Endothelial cell of umbilical vein (primary cell): ENCODE data around the gene C9orf78. TPM values are rescaled to one million over a fixed set of nuclear protein-coding genes. Genes with fewer than 3 reads are reported as not detected.

Experiments used
- BruUV-seq: library from RNA; stranded (reverse); fragments of 400-500 nt; replicated peaks from 2 replicates; lab custom pipeline; 2021; lab: Mats Ljungman, UMichigan
- CTCF ChIA-PET: fragments of 300-600, 350-600 bp; sonication (Branson Sonifier 250); formaldehyde crosslinking; loops from one replicate; lab custom pipeline; 2021; ENCODE audit warnings: antibody characterized with exemption, inconsistent platforms; lab: Charles Lee
- POLR2A ChIA-PET: fragments of 300-600, 350-600 bp; sonication (Branson Sonifier 250); formaldehyde crosslinking; loops from one replicate; lab custom pipeline; 2021; ENCODE audit warnings: antibody characterized with exemption, inconsistent platforms; lab: Charles Lee
- DNase-seq: peaks from one replicate; pipeline ENCODE4 v3.0.0-alpha.2; 2011; ENCODE audit warnings: low read depth, low spot score
- FAIRE-seq: peaks from 2 replicates; lab custom pipeline; 2011; peaks lifted over from hg19 to GRCh38; lab: Jason Lieb, UNC
- H2AFZ ChIP-seq: 2 replicates; pipeline ENCODE4 v1.6.0; 2012; ENCODE audit warnings: low read depth, low read length, control low read depth, inconsistent platforms
- H3K27ac ChIP-seq: 2 replicates; pipeline ENCODE4 v1.5.1; 2011; ENCODE audit warnings: low read depth, mild to moderate bottlenecking, control low read depth, low read length, moderate library complexity; ENCODE audit not compliant: insufficient read depth
- H3K27me3 ChIP-seq, 2 experiments: 2 replicates each; pipeline versions ENCODE4 v1.6.0 to v1.6.1; 2011; ENCODE audit warnings: low read length in 2 of 2, mixed read lengths in 1 of 2; ENCODE audit not compliant: control insufficient read depth in 2 of 2, insufficient read depth in 2 of 2
- H3K36me3 ChIP-seq, 2 experiments: 2 replicates in 1 of 2; 3 replicates in 1 of 2; pipeline ENCODE4 v1.5.1; 2011; ENCODE audit warnings: low read length in 2 of 2, mild to moderate bottlenecking in 1 of 2, moderate library complexity in 1 of 2; ENCODE audit not compliant: control insufficient read depth in 2 of 2, insufficient read depth in 2 of 2; ENCODE audit errors: extremely low read depth in 1 of 2
- H3K4me1 ChIP-seq: 3 replicates; pipeline ENCODE4 v1.5.1; 2011; ENCODE audit warnings: mild to moderate bottlenecking, low read length; ENCODE audit not compliant: control insufficient read depth, insufficient read depth; ENCODE audit errors: extremely low read depth
- H3K4me2 ChIP-seq: 2 replicates; pipeline ENCODE4 v1.6.1; 2011; ENCODE audit warnings: low read length, control low read depth, mixed read lengths; ENCODE audit not compliant: insufficient read depth
- H3K4me3 ChIP-seq, 3 experiments: fragments of 200-600 bp in 1 of 3; sonication (generic), shearing (Covaris generic) in 1 of 3; replicated peaks in 1 of 3; 2 replicates each; pipeline ENCODE4 v1.5.1; 2011 to 2016; ENCODE audit warnings: control low read depth in 3 of 3, low read length in 3 of 3, mild to moderate bottlenecking in 2 of 3, inconsistent platforms in 1 of 3, low read depth in 1 of 3, moderate library complexity in 1 of 3; ENCODE audit not compliant: insufficient read depth in 1 of 3
- H3K79me2 ChIP-seq: 2 replicates; pipeline ENCODE4 v1.6.0; 2012; ENCODE audit warnings: low read length, inconsistent platforms; ENCODE audit not compliant: control insufficient read depth, insufficient read depth
- H3K9ac ChIP-seq: replicated peaks from 2 replicates; pipeline ENCODE3; 2011; ENCODE audit warnings: low read length, control low read depth; ENCODE audit not compliant: insufficient read depth; ENCODE audit errors: extremely low read depth
- H3K9me1 ChIP-seq: replicated peaks from 3 replicates; pipeline ENCODE4 v1.6.0; 2011; ENCODE audit warnings: mild to moderate bottlenecking, low read length; ENCODE audit not compliant: control insufficient read depth, insufficient read depth; ENCODE audit errors: extremely low read depth
- H3K9me3 ChIP-seq: replicated peaks from 2 replicates; pipeline ENCODE4 v1.5.1; 2012; ENCODE audit warnings: low read length, inconsistent platforms; ENCODE audit not compliant: control insufficient read depth, insufficient read depth
- H4K20me1 ChIP-seq: replicated peaks from 2 replicates; pipeline ENCODE3; 2011; ENCODE audit warnings: mild to moderate bottlenecking, low read length; ENCODE audit not compliant: control insufficient read depth, insufficient read depth; ENCODE audit errors: extremely low read depth
- CTCF ChIP-seq, 2 donors: IDR thresholded peaks; 1 replicate in 1 of 2; 2 replicates in 1 of 2; pipeline ENCODE4 v1.5.1; 2011; ENCODE audit warnings: low read length in 2 of 2, mild to moderate bottlenecking in 2 of 2, moderate library complexity in 2 of 2, control low read depth in 1 of 2, inconsistent platforms in 1 of 2, low read depth in 1 of 2; ENCODE audit not compliant: insufficient read depth in 1 of 2; ENCODE audit errors: extremely low read depth in 1 of 2
- EZH2 ChIP-seq: IDR thresholded peaks from 2 replicates; pipeline ENCODE4 v1.6.1; 2012; ENCODE audit warnings: borderline replicate concordance, low read depth, mild to moderate bottlenecking, moderate library complexity, low read length, inconsistent platforms; ENCODE audit not compliant: severe bottlenecking
- FOS ChIP-seq: IDR thresholded peaks from 2 replicates; pipeline ENCODE4 v1.6.1; 2011; ENCODE audit warnings: mild to moderate bottlenecking, low read length, moderate library complexity, borderline replicate concordance; ENCODE audit not compliant: insufficient read depth
- GATA2 ChIP-seq: IDR thresholded peaks from 2 replicates; pipeline ENCODE4 v1.7.0; 2011; ENCODE audit warnings: low read depth, mild to moderate bottlenecking, moderate library complexity, mixed read lengths, low read length; ENCODE audit not compliant: insufficient read length, insufficient read depth
- JUN ChIP-seq: IDR thresholded peaks from 2 replicates; pipeline ENCODE4 v1.6.1; 2011; ENCODE audit warnings: borderline replicate concordance, low read depth; ENCODE audit not compliant: insufficient read length, insufficient read depth
- MAX ChIP-seq: IDR thresholded peaks from 2 replicates; pipeline ENCODE4 v1.6.1; 2011; ENCODE audit not compliant: insufficient read depth, insufficient read length
- MYC ChIP-seq: IDR thresholded peaks from one replicate; pipeline ENCODE4 v1.6.1; 2011; ENCODE audit warnings: mild to moderate bottlenecking, low read depth, low read length
- POLR2A ChIP-seq: IDR thresholded peaks from 2 replicates; pipeline ENCODE4 v1.6.1; 2012; ENCODE audit warnings: low read depth, mild to moderate bottlenecking, control low read depth, low read length
- POLR2AphosphoS5 ChIP-seq: IDR thresholded peaks from 2 replicates; pipeline ENCODE4 v1.6.1; 2012; ENCODE audit warnings: low read depth, mild to moderate bottlenecking, control low read depth, low read length, moderate library complexity; ENCODE audit not compliant: insufficient read depth
- dilution Hi-C: fragments of 300-500 bp; cut with MboI; formaldehyde crosslinking; loops from one replicate; pipeline ENCODE4 v1.15.0; 2019; ENCODE audit warnings: low sequenced_read_pairs; ENCODE audit not compliant: extremely low pct_ligation_motif_present
- intact Hi-C: fragments of 100-400 bp; cut with micrococcal nuclease; formaldehyde crosslinking; loops from one replicate; pipeline ENCODE4 v1.10.0; 2022
- polyA plus RNA-seq, 4 experiments: library from polyadenylated mRNA; depleted of rRNA in 3 of 4; stranded (reverse) in 3 of 4; unstranded in 1 of 4; fragments of >200 nt; gene quantifications; 2 replicates each; pipeline versions ENCODE4 v1.2.1 to v1.2.3, GENCODE V29; 2011 to 2012; ENCODE audit warnings: missing spikeins in 1 of 4
- total RNA-seq: library from RNA; stranded (reverse); gene quantifications from 2 replicates; pipeline ENCODE4 v1.2.3, GENCODE V29; 2021

Gene C9orf78
- total and polyA plus RNA-seq, 2 donors (not counting 3 experiments of a cell fraction or from before 2014, with no cell fraction given) = 17.9 to 34.6 TPM

- Histone ChIP-seq H3K36me3 (peaks cover 0 to 5% of the 10 kb centered on the region in 2 experiments), H3K9me3 (no peaks in the 10 kb centered on the region), H3K9me1 (no peaks in the 10 kb centered on the region), H3K27ac (no peak overlapping the region), H3K79me2 (no peaks in the 10 kb centered on the region), H3K27me3 (no peaks in the 10 kb centered on the region), H3K4me2 (no peak overlapping the region), H3K4me3 (no peak overlapping the region), H3K9ac (no peak overlapping the region), H2AFZ (no peak overlapping the region), H4K20me1 (no peaks in the 10 kb centered on the region), H3K4me1 (no peaks in the 10 kb centered on the region)
- dilution Hi-C loops (no loop called here), intact Hi-C loops (no loop called here)
- TF ChIP-seq EZH2 = no peak
- TF ChIP-seq GATA2 = no peak
- no peak for TF ChIP-seq MYC
- TF ChIP-seq POLR2AphosphoS5 = no peak
- TF ChIP-seq JUN = no peak
- TF ChIP-seq MAX = no peak
- no peak for TF ChIP-seq FOS
- CTCF ChIA-PET = no interaction called here
- DNase-seq = no peak
- no TSS peak for BruUV-seq
- no peak for FAIRE-seq
- POLR2A ChIA-PET = no interaction called here
These were observed 38.6 kb upstream of the C9orf78 start for GRCh38 chr9:129873563-129874190.

GRCh38 chr9:129871046-129871445 lies 36.0 kb upstream of the C9orf78 start:
- dilution Hi-C loops = no loop called here
- DNase-seq = no peak
- CTCF ChIA-PET = no interaction called here

More at GRCh38 chr9:129871046-129871445, 36.0 kb upstream of the C9orf78 start:
- intact Hi-C loops = no loop called here
- BruUV-seq = no TSS peak
- FAIRE-seq = no peak
- H3K79me2 ChIP-seq = no peaks in the 10 kb centered on the region
- H3K4me2 ChIP-seq = no peak overlapping the region
- H2AFZ ChIP-seq = no peak overlapping the region
- no peaks in the 10 kb centered on the region for H3K9me1 ChIP-seq
- H4K20me1 ChIP-seq = no peaks in the 10 kb centered on the region
- POLR2A ChIA-PET = no interaction called here
- no peaks in the 10 kb centered on the region for H3K27me3 ChIP-seq
- H3K36me3 ChIP-seq = peaks cover 0 to 8% of the 10 kb centered on the region in 2 experiments
- no peak overlapping the region for H3K9ac ChIP-seq
- no peak overlapping the region for H3K27ac ChIP-seq
- H3K4me1 ChIP-seq = no peaks in the 10 kb centered on the region
- H3K9me3 ChIP-seq = no peaks in the 10 kb centered on the region
- no peak overlapping the region for H3K4me3 ChIP-seq
- TF ChIP-seq JUN = no peak
- TF ChIP-seq MAX = no peak
- no peak for TF ChIP-seq MYC
- no peak for TF ChIP-seq POLR2AphosphoS5
- no peak for TF ChIP-seq GATA2
- TF ChIP-seq EZH2 = no peak
- no peak for TF ChIP-seq FOS
- no peak for TF ChIP-seq POLR2A
- no peak for TF ChIP-seq CTCF (IDR thresholded peaks at IDR 0.05; ENCODE audit: extremely low read depth in 1 of 2, insufficient read depth in 1 of 2, low read depth in 1 of 2, low read length in 2 of 2)
